NCI-H460 (cell line): ENCODE results near the gene ZNF235. TPM values are rescaled to one million over a fixed set of nuclear protein-coding genes. Genes with fewer than 3 reads are reported as not detected.
"Not testable (repeated sequence)": the region's sequence is repeated elsewhere in the genome, so short reads cannot be mapped to it uniquely, and the experiment has no call there.

Source experiments
- DNase-seq: peaks from one replicate; pipeline ENCODE4 v3.0.0-alpha.2; 2016; ENCODE audit warnings: low read depth; ENCODE audit errors: extremely low read depth
- polyA plus RNA-seq: library from polyadenylated mRNA; depleted of rRNA; stranded (reverse); fragments of >200 nt; gene quantifications from 2 replicates; pipeline ENCODE4 v1.2.3, GENCODE V29; 2014; cell fraction: nucleus; rRNA removed
- total RNA-seq: library from RNA; depleted of rRNA; stranded (reverse); fragments of >200 nt; shearing (Covaris generic); gene quantifications from 2 replicates; pipeline ENCODE4 v1.2.3, GENCODE V29; 2014; rRNA removed

Gene ZNF235
- total RNA-seq: 3.0 and 3.2 TPM in 2 replicates
- polyA plus RNA-seq: 3.2 and 6.3 TPM in 2 replicates

- peak; percentile 94 for DNase-seq
Observed at GRCh38 chr19:44304659-44305193, at the start of gene ZNF235. TSS of gene ZNF235 (minus strand) at chr19:44305025. CDS start at chr19:44303404, 1,621 bp downstream.

- DNase-seq: no peak
Observed at GRCh38 chr19:44346556-44346955, 41.7 kb upstream of the ZNF235 start.

- no peak for DNase-seq
Observed at GRCh38 chr19:44345959-44346358, 41.1 kb upstream of the ZNF235 start.

GRCh38 chr19:44344255-44344654 is 39.4 kb upstream of the ZNF235 start:
- DNase-seq: no peak

- DNase-seq: no peak
Observed at GRCh38 chr19:44341794-44342193, 37.0 kb upstream of the ZNF235 start.

GRCh38 chr19:44334639-44335038 is 29.8 kb upstream of the ZNF235 start:
- not testable (repeated sequence) for DNase-seq

GRCh38 chr19:44332145-44332544 is 27.3 kb upstream of the ZNF235 start:
- DNase-seq: no peak

- no peak for DNase-seq
Observed at GRCh38 chr19:44315883-44316282, 11.1 kb upstream of the ZNF235 start.

GRCh38 chr19:44313231-44313630 is 8.4 kb upstream of the ZNF235 start:
- DNase-seq: no peak

- no peak for DNase-seq
Observed at GRCh38 chr19:44308011-44308410, 3.2 kb upstream of the ZNF235 start.

GRCh38 chr19:44306283-44306682 is 1.5 kb upstream of the ZNF235 start:
- no peak for DNase-seq

GRCh38 chr19:44305457-44305856 is 632 bp upstream of the ZNF235 start:
- no peak for DNase-seq

GRCh38 chr19:44303976-44304568 is 753 bp downstream of the ZNF235 start:
- no peak for DNase-seq

GRCh38 chr19:44303320-44303719 is 1.5 kb downstream of the ZNF235 start:
- DNase-seq: no peak

- no peak for DNase-seq
Observed at GRCh38 chr19:44284968-44285367, 19.9 kb downstream of the ZNF235 start.

GRCh38 chr19:44282846-44283245 is 22.0 kb downstream of the ZNF235 start:
- DNase-seq: no peak

- no peak for DNase-seq
Observed at GRCh38 chr19:44280916-44281315, 23.9 kb downstream of the ZNF235 start.

GRCh38 chr19:44278181-44278690 is 26.6 kb downstream of the ZNF235 start:
- no peak for DNase-seq

GRCh38 chr19:44277331-44277730 is 27.5 kb downstream of the ZNF235 start:
- DNase-seq: no peak

GRCh38 chr19:44260695-44261446 is 44.0 kb downstream of the ZNF235 start:
- no peak for DNase-seq

- no peak for DNase-seq
Observed at GRCh38 chr19:44260343-44260681, 44.5 kb downstream of the ZNF235 start.
